GM12878 (cell line): ENCODE data around the gene CTNNA2. TPM values are rescaled to one million over a fixed set of nuclear protein-coding genes. Genes with fewer than 3 reads are reported as not detected.

ENCODE experiments used
- ATAC-seq: fragments of 200-7000 bp; cut with Tn5 transposase; 3 replicates; pipeline ENCODE4 v1.9.1; 2020; ENCODE audit warnings: mild to moderate bottlenecking, moderate library complexity
- BruUV-seq: library from RNA; stranded (reverse); fragments of 400-500 nt; replicated peaks from 2 replicates; lab custom pipeline; 2021; lab: Mats Ljungman, UMichigan
- CTCF ChIA-PET: fragments of 300-600 bp; sonication (Branson Sonifier 250); formaldehyde crosslinking; extraction: SDS; loops from one replicate; lab custom pipeline; 2021; ENCODE audit warnings: inconsistent platforms; lab: Yijun Ruan, JAX
- POLR2A ChIA-PET: fragments of 350-600 bp; formaldehyde crosslinking; extraction: SDS; loops from one replicate; lab custom pipeline; 2021; ENCODE audit warnings: inconsistent platforms; lab: Charles Lee
- RAD21 ChIA-PET: fragments of 300-600 bp; sonication (Branson Sonifier 250); formaldehyde crosslinking; loops from one replicate; lab custom pipeline; 2023; ENCODE audit warnings: antibody characterized with exemption; ENCODE audit not compliant: unreplicated experiment; lab: Charles Lee
- SMC1A ChIA-PET: fragments of 300-600 bp; sonication (Branson Sonifier 250); formaldehyde crosslinking; loops from one replicate; lab custom pipeline; 2023; ENCODE audit not compliant: unreplicated experiment, uncharacterized antibody; lab: Charles Lee
- DNase-seq: peaks from one replicate; pipeline ENCODE4 v3.0.0-alpha.2; 2011; ENCODE audit warnings: low read depth, low spot score
- FAIRE-seq: peaks from 3 replicates; lab custom pipeline; 2011; peaks lifted over from hg19 to GRCh38; lab: Jason Lieb, UNC
- H2AFZ ChIP-seq: 2 replicates; pipeline ENCODE4 v1.6.0; 2011; ENCODE audit warnings: low read depth, low read length, control low read depth; ENCODE audit not compliant: control insufficient read depth
- H3K27ac ChIP-seq: 2 replicates; pipeline ENCODE4 v1.5.1; 2011; ENCODE audit warnings: control low read depth; ENCODE audit not compliant: control insufficient read depth, insufficient read depth
- H3K27me3 ChIP-seq, 2 experiments: replicated peaks in 1 of 2; 2 replicates each; pipeline versions ENCODE4 v1.6.0 to v1.6.1; 2011; ENCODE audit warnings: low read length in 1 of 2; ENCODE audit not compliant: control insufficient read depth in 2 of 2, insufficient read depth in 2 of 2
- H3K36me3 ChIP-seq, 2 experiments: 2 replicates each; pipeline ENCODE4 v1.5.1; 2011; ENCODE audit warnings: low read length in 1 of 2; ENCODE audit not compliant: control insufficient read depth in 2 of 2, insufficient read depth in 2 of 2
- H3K4me1 ChIP-seq: 2 replicates; pipeline ENCODE4 v1.6.1; 2011; ENCODE audit warnings: mild to moderate bottlenecking, low read length, moderate library complexity, mixed read lengths; ENCODE audit not compliant: control insufficient read depth, insufficient read depth
- H3K4me2 ChIP-seq: 2 replicates; pipeline ENCODE4 v1.6.0; 2011; ENCODE audit warnings: control low read depth; ENCODE audit not compliant: control insufficient read depth, insufficient read depth
- H3K4me3 ChIP-seq: fragments of 200-600 bp; sonication (generic); 2 replicates; pipeline ENCODE4 v1.5.1; 2016
- H3K79me2 ChIP-seq: 2 replicates; pipeline ENCODE4 v1.6.0; 2011; ENCODE audit warnings: low read length; ENCODE audit not compliant: control insufficient read depth, insufficient read depth
- H3K9ac ChIP-seq: 2 replicates; pipeline ENCODE4 v1.8.0; 2011; ENCODE audit warnings: low read length, control low read depth, mixed read lengths; ENCODE audit not compliant: control insufficient read depth, insufficient read depth
- H3K9me3 ChIP-seq: replicated peaks from 3 replicates; pipeline ENCODE4 v1.5.1; 2011; ENCODE audit warnings: mild to moderate bottlenecking, low read length; ENCODE audit not compliant: control insufficient read depth, insufficient read depth
- H4K20me1 ChIP-seq: 2 replicates; pipeline ENCODE4 v1.6.0; 2011; ENCODE audit not compliant: control insufficient read depth, insufficient read depth
- EZH2 ChIP-seq: IDR thresholded peaks from 2 replicates; pipeline ENCODE4 v1.6.1; 2012; ENCODE audit warnings: low read depth, mild to moderate bottlenecking, control low read depth, inconsistent platforms, low read length, borderline replicate concordance; ENCODE audit not compliant: control insufficient read depth
- WGBS: methylation state at CpG from one replicate; pipeline ENCODE4 v1.1.6; 2016; ENCODE audit warnings: low lambda C conversion rate; ENCODE audit not compliant: insufficient replicate concordance, insufficient coverage; ENCODE audit errors: missing lambda C conversion rate; 5-methylcytosine and 5-hydroxymethylcytosine counted together
- in situ Hi-C: fragments of 300-500 bp; cut with MboI; formaldehyde crosslinking; loops from 9 replicates; pipeline ENCODE4 v1.14.3; 2018; ENCODE audit warnings: mixed read lengths
- intact Hi-C: fragments of 100-400 bp; cut with micrococcal nuclease; formaldehyde crosslinking; loops from one replicate; pipeline ENCODE4 v1.14.2; 2022; ENCODE audit not compliant: unreplicated experiment
- polyA plus RNA-seq, 11 experiments: library from polyadenylated mRNA; depleted of rRNA in 4 of 11; unstranded in 6 of 11; stranded (reverse) in 5 of 11; fragments of >200 nt; fragmentation: Nextera tagmentation in 4 of 11; fragmentation: Illumina TruSeq in 1 of 11; extraction: Ambion mirVana in 4 of 11; extraction: Trizol in 1 of 11; gene quantifications; 1 replicate in 1 of 11; 2 replicates in 10 of 11; pipeline versions ENCODE4 v1.2.1 to v1.2.3, GENCODE V29; 2011 to 2016; ENCODE audit warnings: inconsistent platforms in 2 of 11, missing spikeins in 2 of 11, low read depth in 1 of 11
- total RNA-seq, 4 experiments: library from RNA; depleted of rRNA in 3 of 4; stranded (reverse); fragments of >200 nt in 3 of 4; fragmentation: Illumina TruSeq in 1 of 4; extraction: Trizol in 1 of 4; gene quantifications; 2 replicates each; pipeline versions ENCODE4 v1.2.1 to v1.2.3, GENCODE V29; 2013 to 2021
- TF ChIP-seq, protein P1 (sequence below): fragments of 450-650 bp; IDR thresholded peaks from 2 replicates; pipeline ENCODE4 v1.6.1; 2016; ENCODE audit warnings: mild to moderate bottlenecking
- TF ChIP-seq, protein P2 (sequence below): IDR thresholded peaks from 2 replicates; pipeline ENCODE4 v1.6.1; 2012; ENCODE audit warnings: improper control_type of control experiment, low read depth, low read length; ENCODE audit not compliant: insufficient replicate concordance

The CTNNA2 gene
- total and polyA plus RNA-seq, 10 of the 15 experiments (the other 5 are each of a cell fraction or from before 2014, with no cell fraction given), result 2.4 to 36.2 (median 6.6) TPM

DNA sequence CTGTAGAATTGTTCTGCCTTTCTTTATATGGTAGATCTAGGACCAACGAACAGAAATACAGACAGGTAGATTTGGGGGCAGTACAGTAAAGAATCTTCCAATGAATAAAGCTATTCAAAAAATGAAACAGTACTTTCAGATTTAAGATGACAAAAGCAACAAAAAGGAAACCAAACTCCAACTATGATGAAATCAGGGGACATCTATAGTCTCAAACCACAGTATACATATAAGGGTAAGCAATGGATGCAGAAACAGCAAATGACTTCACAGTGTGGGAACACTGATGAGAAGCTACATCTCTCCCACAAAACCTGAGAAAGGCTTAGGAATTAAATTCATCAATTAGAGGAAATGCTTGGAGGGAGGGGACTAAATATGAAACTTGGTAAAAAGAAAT is 202.5 kb downstream of the CTNNA2 start:
- BruUV-seq, result no TSS peak
- ChIA-PET CTCF (interaction anchor here (0.6 kb wide), 1 partner anchor 68 kb away, joined by 3 read pairs; no protein-coding TSS in a partner anchor), SMC1A (no interaction called here), POLR2A (interaction anchor here (0.6 kb wide), 1 partner anchor 46 kb away, joined by 7 read pairs; no protein-coding TSS in a partner anchor), RAD21 (no interaction called here)
- H3K36me3 ChIP-seq, result no peaks in the 10 kb centered on the region
- H3K27me3 ChIP-seq, result no peaks in the 10 kb centered on the region
- no peaks in the 10 kb centered on the region for H4K20me1 ChIP-seq
- FAIRE-seq (no peak), DNase-seq (no peak), ATAC-seq (no peak)
- no peaks in the 10 kb centered on the region for H3K9me3 ChIP-seq
- no peak overlapping the region for H3K4me3 ChIP-seq
- in situ Hi-C loops (no loop called here), intact Hi-C loops (no loop called here)
- no peaks in the 10 kb centered on the region for H3K4me1 ChIP-seq
- no peak overlapping the region for H3K27ac ChIP-seq
- no peak overlapping the region for H3K9ac ChIP-seq
- no peak overlapping the region for H3K4me2 ChIP-seq
- WGBS, result 0% methylated on average over 1 of the region's 1 CpG
- H2AFZ ChIP-seq, result no peak overlapping the region
- TF ChIP-seq, protein P1, sequence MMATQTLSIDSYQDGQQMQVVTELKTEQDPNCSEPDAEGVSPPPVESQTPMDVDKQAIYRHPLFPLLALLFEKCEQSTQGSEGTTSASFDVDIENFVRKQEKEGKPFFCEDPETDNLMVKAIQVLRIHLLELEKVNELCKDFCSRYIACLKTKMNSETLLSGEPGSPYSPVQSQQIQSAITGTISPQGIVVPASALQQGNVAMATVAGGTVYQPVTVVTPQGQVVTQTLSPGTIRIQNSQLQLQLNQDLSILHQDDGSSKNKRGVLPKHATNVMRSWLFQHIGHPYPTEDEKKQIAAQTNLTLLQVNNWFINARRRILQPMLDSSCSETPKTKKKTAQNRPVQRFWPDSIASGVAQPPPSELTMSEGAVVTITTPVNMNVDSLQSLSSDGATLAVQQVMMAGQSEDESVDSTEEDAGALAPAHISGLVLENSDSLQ, result no peak
- no peak for TF ChIP-seq EZH2
- TF ChIP-seq, protein P2, sequence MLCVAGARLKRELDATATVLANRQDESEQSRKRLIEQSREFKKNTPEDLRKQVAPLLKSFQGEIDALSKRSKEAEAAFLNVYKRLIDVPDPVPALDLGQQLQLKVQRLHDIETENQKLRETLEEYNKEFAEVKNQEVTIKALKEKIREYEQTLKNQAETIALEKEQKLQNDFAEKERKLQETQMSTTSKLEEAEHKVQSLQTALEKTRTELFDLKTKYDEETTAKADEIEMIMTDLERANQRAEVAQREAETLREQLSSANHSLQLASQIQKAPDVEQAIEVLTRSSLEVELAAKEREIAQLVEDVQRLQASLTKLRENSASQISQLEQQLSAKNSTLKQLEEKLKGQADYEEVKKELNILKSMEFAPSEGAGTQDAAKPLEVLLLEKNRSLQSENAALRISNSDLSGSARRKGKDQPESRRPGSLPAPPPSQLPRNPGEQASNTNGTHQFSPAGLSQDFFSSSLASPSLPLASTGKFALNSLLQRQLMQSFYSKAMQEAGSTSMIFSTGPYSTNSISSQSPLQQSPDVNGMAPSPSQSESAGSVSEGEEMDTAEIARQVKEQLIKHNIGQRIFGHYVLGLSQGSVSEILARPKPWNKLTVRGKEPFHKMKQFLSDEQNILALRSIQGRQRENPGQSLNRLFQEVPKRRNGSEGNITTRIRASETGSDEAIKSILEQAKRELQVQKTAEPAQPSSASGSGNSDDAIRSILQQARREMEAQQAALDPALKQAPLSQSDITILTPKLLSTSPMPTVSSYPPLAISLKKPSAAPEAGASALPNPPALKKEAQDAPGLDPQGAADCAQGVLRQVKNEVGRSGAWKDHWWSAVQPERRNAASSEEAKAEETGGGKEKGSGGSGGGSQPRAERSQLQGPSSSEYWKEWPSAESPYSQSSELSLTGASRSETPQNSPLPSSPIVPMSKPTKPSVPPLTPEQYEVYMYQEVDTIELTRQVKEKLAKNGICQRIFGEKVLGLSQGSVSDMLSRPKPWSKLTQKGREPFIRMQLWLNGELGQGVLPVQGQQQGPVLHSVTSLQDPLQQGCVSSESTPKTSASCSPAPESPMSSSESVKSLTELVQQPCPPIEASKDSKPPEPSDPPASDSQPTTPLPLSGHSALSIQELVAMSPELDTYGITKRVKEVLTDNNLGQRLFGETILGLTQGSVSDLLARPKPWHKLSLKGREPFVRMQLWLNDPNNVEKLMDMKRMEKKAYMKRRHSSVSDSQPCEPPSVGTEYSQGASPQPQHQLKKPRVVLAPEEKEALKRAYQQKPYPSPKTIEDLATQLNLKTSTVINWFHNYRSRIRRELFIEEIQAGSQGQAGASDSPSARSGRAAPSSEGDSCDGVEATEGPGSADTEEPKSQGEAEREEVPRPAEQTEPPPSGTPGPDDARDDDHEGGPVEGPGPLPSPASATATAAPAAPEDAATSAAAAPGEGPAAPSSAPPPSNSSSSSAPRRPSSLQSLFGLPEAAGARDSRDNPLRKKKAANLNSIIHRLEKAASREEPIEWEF, result no peak
- H3K79me2 ChIP-seq, result no peaks in the 10 kb centered on the region
